ENCODE data around the gene SLC7A6OS. TPM values are rescaled to one million over a fixed set of nuclear protein-coding genes. Genes with fewer than 3 reads are reported as not detected.
A peak's percentile ranks its signal among the peaks of the same experiment; 100 is the strongest.

Gene SLC7A6OS
- total and polyA plus RNA-seq, 2 donors, result 12.8 to 19.4 TPM

- Histone ChIP-seq H3K9me3 (ENCODE audit: control insufficient read depth in 2 of 2, insufficient read depth in 1 of 2, low read length in 1 of 2) (no peaks in the 10 kb centered on the region), H3K4me1 (ENCODE audit: control insufficient read depth in 2 of 2, insufficient read depth in 2 of 2, low read length in 2 of 2) (peaks cover 29 to 57% of the 10 kb centered on the region in 2 donors), H3K27me3 (ENCODE audit: control insufficient read depth in 2 of 2, insufficient read depth in 1 of 2, low read length in 1 of 2) (peaks cover 0 to 2% of the 10 kb centered on the region in 2 donors), H3K27ac (ENCODE audit: low read depth in 1 of 2, low read length in 1 of 2) (peak overlapping the region in 1 of 2 donors; percentile 85), H3K4me3 (ENCODE audit: low read length in 2 of 2) (peak overlapping the region; percentile 32 to 49), H3K36me3 (ENCODE audit: control insufficient read depth in 2 of 2, insufficient read depth in 2 of 2, low read length in 1 of 2) (peaks cover 62 to 96% of the 10 kb centered on the region in 2 donors)
- 54% methylated on average over 28 of the region's 28 CpGs for WGBS
- DNase-seq (ENCODE audit: low read depth in 6 of 9, low spot score in 9 of 9), result peak in 1 of 9 donors; percentile 71
These were observed 44.9 kb upstream of the SLC7A6OS start for GRCh38 chr16:68355447-68356248.

GRCh38 chr16:68354816-68355215 lies 44.1 kb upstream of the SLC7A6OS start:
- peaks cover 67 to 96% of the 10 kb centered on the region in 2 donors for H3K36me3 ChIP-seq (ENCODE audit: control insufficient read depth in 2 of 2, insufficient read depth in 2 of 2, low read length in 1 of 2)
- 97% methylated on average over 9 of the region's 9 CpGs for WGBS
- H3K4me1 ChIP-seq (ENCODE audit: control insufficient read depth in 2 of 2, insufficient read depth in 2 of 2, low read length in 2 of 2), result peaks cover 29 to 57% of the 10 kb centered on the region in 2 donors
- DNase-seq (ENCODE audit: low read depth in 6 of 9, low spot score in 9 of 9), result no peak
- H3K9me3 ChIP-seq (ENCODE audit: control insufficient read depth in 2 of 2, insufficient read depth in 1 of 2, low read length in 1 of 2), result no peaks in the 10 kb centered on the region
- H3K27ac ChIP-seq (ENCODE audit: low read depth in 1 of 2, low read length in 1 of 2), result no peak overlapping the region
- peaks cover 0 to 2% of the 10 kb centered on the region in 2 donors for H3K27me3 ChIP-seq (ENCODE audit: control insufficient read depth in 2 of 2, insufficient read depth in 1 of 2, low read length in 1 of 2)
- H3K4me3 ChIP-seq (ENCODE audit: low read length in 2 of 2), result no peak overlapping the region

GRCh38 chr16:68353366-68353765 lies 42.6 kb upstream of the SLC7A6OS start:
- no peak overlapping the region for H3K27ac ChIP-seq (ENCODE audit: low read depth in 1 of 2, low read length in 1 of 2)
- peaks cover 74 to 96% of the 10 kb centered on the region in 2 donors for H3K36me3 ChIP-seq (ENCODE audit: control insufficient read depth in 2 of 2, insufficient read depth in 2 of 2, low read length in 1 of 2)
- no peaks in the 10 kb centered on the region for H3K9me3 ChIP-seq (ENCODE audit: control insufficient read depth in 2 of 2, insufficient read depth in 1 of 2, low read length in 1 of 2)
- 94% methylated on average over 13 of the region's 13 CpGs for WGBS
- peaks cover 0 to 2% of the 10 kb centered on the region in 2 donors for H3K27me3 ChIP-seq (ENCODE audit: control insufficient read depth in 2 of 2, insufficient read depth in 1 of 2, low read length in 1 of 2)
- no peak for DNase-seq (ENCODE audit: low read depth in 6 of 9, low spot score in 9 of 9)
- H3K4me3 ChIP-seq (ENCODE audit: low read length in 2 of 2), result no peak overlapping the region
- H3K4me1 ChIP-seq (ENCODE audit: control insufficient read depth in 2 of 2, insufficient read depth in 2 of 2, low read length in 2 of 2), result peaks cover 29 to 53% of the 10 kb centered on the region in 2 donors

GRCh38 chr16:68351991-68352431 lies 41.3 kb upstream of the SLC7A6OS start:
- Histone ChIP-seq H3K36me3 (ENCODE audit: control insufficient read depth in 2 of 2, insufficient read depth in 2 of 2, low read length in 1 of 2) (peaks cover 74 to 96% of the 10 kb centered on the region in 2 donors), H3K4me1 (ENCODE audit: control insufficient read depth in 2 of 2, insufficient read depth in 2 of 2, low read length in 2 of 2) (peaks cover 25 to 54% of the 10 kb centered on the region in 2 donors), H3K27me3 (ENCODE audit: control insufficient read depth in 2 of 2, insufficient read depth in 1 of 2, low read length in 1 of 2) (peaks cover 0 to 2% of the 10 kb centered on the region in 2 donors), H3K9me3 (ENCODE audit: control insufficient read depth in 2 of 2, insufficient read depth in 1 of 2, low read length in 1 of 2) (no peaks in the 10 kb centered on the region), H3K4me3 (ENCODE audit: low read length in 2 of 2) (no peak overlapping the region), H3K27ac (ENCODE audit: low read depth in 1 of 2, low read length in 1 of 2) (no peak overlapping the region)
- 96% methylated on average over 11 of the region's 11 CpGs for WGBS
- DNase-seq (ENCODE audit: low read depth in 6 of 9, low spot score in 9 of 9), result no peak

GRCh38 chr16:68351463-68351862 lies 40.7 kb upstream of the SLC7A6OS start:
- peaks cover 0 to 2% of the 10 kb centered on the region in 2 donors for H3K27me3 ChIP-seq (ENCODE audit: control insufficient read depth in 2 of 2, insufficient read depth in 1 of 2, low read length in 1 of 2)
- H3K9me3 ChIP-seq (ENCODE audit: control insufficient read depth in 2 of 2, insufficient read depth in 1 of 2, low read length in 1 of 2), result no peaks in the 10 kb centered on the region
- H3K36me3 ChIP-seq (ENCODE audit: control insufficient read depth in 2 of 2, insufficient read depth in 2 of 2, low read length in 1 of 2), result peaks cover 75 to 97% of the 10 kb centered on the region in 2 donors
- no peak overlapping the region for H3K27ac ChIP-seq (ENCODE audit: low read depth in 1 of 2, low read length in 1 of 2)
- WGBS, result 98% methylated on average over 11 of the region's 11 CpGs
- DNase-seq (ENCODE audit: low read depth in 6 of 9, low spot score in 9 of 9), result no peak
- H3K4me3 ChIP-seq (ENCODE audit: low read length in 2 of 2), result no peak overlapping the region
- peaks cover 25 to 54% of the 10 kb centered on the region in 2 donors for H3K4me1 ChIP-seq (ENCODE audit: control insufficient read depth in 2 of 2, insufficient read depth in 2 of 2, low read length in 2 of 2)

- DNase-seq (ENCODE audit: low read depth in 6 of 9, low spot score in 9 of 9), result no peak
- WGBS, result 98% methylated on average over 10 of the region's 10 CpGs
- Histone ChIP-seq H3K4me3 (ENCODE audit: low read length in 2 of 2) (no peak overlapping the region), H3K36me3 (ENCODE audit: control insufficient read depth in 2 of 2, insufficient read depth in 2 of 2, low read length in 1 of 2) (peaks cover 80 to 98% of the 10 kb centered on the region in 2 donors), H3K9me3 (ENCODE audit: control insufficient read depth in 2 of 2, insufficient read depth in 1 of 2, low read length in 1 of 2) (peaks cover 0 to 3% of the 10 kb centered on the region in 2 donors), H3K4me1 (ENCODE audit: control insufficient read depth in 2 of 2, insufficient read depth in 2 of 2, low read length in 2 of 2) (peaks cover 26 to 54% of the 10 kb centered on the region in 2 donors), H3K27ac (ENCODE audit: low read depth in 1 of 2, low read length in 1 of 2) (no peak overlapping the region), H3K27me3 (ENCODE audit: control insufficient read depth in 2 of 2, insufficient read depth in 1 of 2, low read length in 1 of 2) (peaks cover 0 to 2% of the 10 kb centered on the region in 2 donors)
These were observed 40.1 kb upstream of the SLC7A6OS start for GRCh38 chr16:68350813-68351350.

GRCh38 chr16:68349838-68350410 lies 39.2 kb upstream of the SLC7A6OS start:
- Histone ChIP-seq H3K27me3 (ENCODE audit: control insufficient read depth in 2 of 2, insufficient read depth in 1 of 2, low read length in 1 of 2) (peaks cover 0 to 2% of the 10 kb centered on the region in 2 donors), H3K4me3 (ENCODE audit: low read length in 2 of 2) (no peak overlapping the region), H3K27ac (ENCODE audit: low read depth in 1 of 2, low read length in 1 of 2) (no peak overlapping the region), H3K4me1 (ENCODE audit: control insufficient read depth in 2 of 2, insufficient read depth in 2 of 2, low read length in 2 of 2) (peaks cover 26 to 54% of the 10 kb centered on the region in 2 donors), H3K9me3 (ENCODE audit: control insufficient read depth in 2 of 2, insufficient read depth in 1 of 2, low read length in 1 of 2) (peaks cover 0 to 3% of the 10 kb centered on the region in 2 donors), H3K36me3 (ENCODE audit: control insufficient read depth in 2 of 2, insufficient read depth in 2 of 2, low read length in 1 of 2) (peaks cover 83 to 99% of the 10 kb centered on the region in 2 donors)
- 96% methylated on average over 10 of the region's 10 CpGs for WGBS
- no peak for DNase-seq (ENCODE audit: low read depth in 6 of 9, low spot score in 9 of 9)

- H3K27ac ChIP-seq (ENCODE audit: low read depth in 1 of 2, low read length in 1 of 2), result no peak overlapping the region
- no peaks in the 10 kb centered on the region for H3K27me3 ChIP-seq (ENCODE audit: control insufficient read depth in 2 of 2, insufficient read depth in 1 of 2, low read length in 1 of 2)
- DNase-seq (ENCODE audit: low read depth in 6 of 9, low spot score in 9 of 9), result no peak
- H3K4me1 ChIP-seq (ENCODE audit: control insufficient read depth in 2 of 2, insufficient read depth in 2 of 2, low read length in 2 of 2), result peaks cover 26 to 52% of the 10 kb centered on the region in 2 donors
- 96% methylated on average over 27 of the region's 27 CpGs for WGBS
- H3K36me3 ChIP-seq (ENCODE audit: control insufficient read depth in 2 of 2, insufficient read depth in 2 of 2, low read length in 1 of 2), result peaks cover 73 to 91% of the 10 kb centered on the region in 2 donors
- H3K4me3 ChIP-seq (ENCODE audit: low read length in 2 of 2), result no peak overlapping the region
- peaks cover 0 to 3% of the 10 kb centered on the region in 2 donors for H3K9me3 ChIP-seq (ENCODE audit: control insufficient read depth in 2 of 2, insufficient read depth in 1 of 2, low read length in 1 of 2)
These were observed 38.1 kb upstream of the SLC7A6OS start for GRCh38 chr16:68348639-68349445.
